C4-2B (cell line): ENCODE data around the gene CSPG4.

Experiments
- CTCF ChIP-seq: fragments of 450-650 bp; conservative IDR thresholded peaks from 2 replicates; pipeline ENCODE4 v1.5.1; 2017; ENCODE audit warnings: mild to moderate bottlenecking
- ZFX ChIP-seq: fragments of 450-650 bp; IDR thresholded peaks from 2 replicates; pipeline ENCODE4 v1.6.1; 2017

GRCh38 chr15:75721480-75721922 is 8.9 kb upstream of the CSPG4 start:
- TF ChIP-seq CTCF (no peak), ZFX (no peak)
